ENCODE measurements around the gene ANKHD1.

ANKHD1 gene

GRCh38 chr5:140401362-140402257 is at the start of gene ANKHD1:
Gene ANKHD1 (plus strand): TSS chr5:140401833. CDS start chr5:140401968, 135 bp downstream.
- DNase-seq: peak; percentile 100

GRCh38 chr5:140355546-140355945 is 46.1 kb upstream of the ANKHD1 start:
- no peak for DNase-seq

GRCh38 chr5:140356853-140357725 is 44.5 kb upstream of the ANKHD1 start:
- DNase-seq: no peak

GRCh38 chr5:140357726-140358093 is 43.9 kb upstream of the ANKHD1 start:
- peak; percentile 66 for DNase-seq

- DNase-seq: no peak
These were observed 42.8 kb upstream of the ANKHD1 start for GRCh38 chr5:140358738-140359310.

- no peak for DNase-seq
These were observed 41.5 kb upstream of the ANKHD1 start, which contains the start of gene SLC4A9 for GRCh38 chr5:140360101-140360500. Gene SLC4A9 (plus strand): TSS chr5:140360194. CDS start chr5:140360237, 43 bp downstream.

GRCh38 chr5:140360681-140361479 is 40.8 kb upstream of the ANKHD1 start:
- no peak for DNase-seq

- DNase-seq: no peak
These were observed 39.7 kb upstream of the ANKHD1 start for GRCh38 chr5:140361901-140362300.

GRCh38 chr5:140362311-140362710 is 39.3 kb upstream of the ANKHD1 start:
- DNase-seq: no peak

- peak; percentile 29 for DNase-seq
These were observed 38.6 kb upstream of the ANKHD1 start for GRCh38 chr5:140362875-140363630.

- no peak for DNase-seq
These were observed 37.8 kb upstream of the ANKHD1 start for GRCh38 chr5:140363631-140364471.

GRCh38 chr5:140364472-140364765 is 37.2 kb upstream of the ANKHD1 start:
- no peak for DNase-seq

- DNase-seq: no peak
These were observed 36.4 kb upstream of the ANKHD1 start for GRCh38 chr5:140365282-140365681.

- DNase-seq: no peak
These were observed 35.7 kb upstream of the ANKHD1 start for GRCh38 chr5:140365941-140366340.

GRCh38 chr5:140366589-140367255 is 34.9 kb upstream of the ANKHD1 start:
- no peak for DNase-seq

- DNase-seq: no peak
These were observed 34.2 kb upstream of the ANKHD1 start for GRCh38 chr5:140367256-140368013.

- DNase-seq: no peak
These were observed 30.1 kb upstream of the ANKHD1 start for GRCh38 chr5:140371356-140372151.

GRCh38 chr5:140372971-140373487 is 28.6 kb upstream of the ANKHD1 start:
- DNase-seq: peak; percentile 2
